HEK293 (cell line): ENCODE results near the gene GOLT1A.

ENCODE experiments used
- CTCF ChIA-PET: fragments of 350-600 bp; formaldehyde crosslinking; extraction: SDS; loops from one replicate; lab custom pipeline; 2021; ENCODE audit warnings: antibody characterized with exemption; lab: Yijun Ruan, JAX
- POLR2A ChIA-PET: fragments of 300-600 bp; formaldehyde crosslinking; extraction: SDS; loops from one replicate; lab custom pipeline; 2020; ENCODE audit warnings: antibody characterized with exemption, inconsistent platforms; lab: Yijun Ruan, JAX
- H3K27ac ChIP-seq: fragments of 200-500 bp; sonication (Bioruptor generic); 2 replicates; pipeline ENCODE4 v1.5.1; 2014; ENCODE audit warnings: low read depth, low read length, control low read depth, inconsistent platforms; ENCODE audit errors: extremely low read depth
- H3K36me3 ChIP-seq, 2 experiments: fragments of 200-500 bp in 1 of 2; sonication (Bioruptor generic) in 1 of 2; 1 replicate in 1 of 2; 2 replicates in 1 of 2; pipeline ENCODE4 v1.5.1; 2014 to 2017; ENCODE audit warnings: inconsistent platforms in 2 of 2, low read length in 2 of 2; ENCODE audit not compliant: control insufficient read depth in 2 of 2, insufficient read depth in 1 of 2
- H3K4me1 ChIP-seq: fragments of 200-500 bp; sonication (Bioruptor generic); 2 replicates; pipeline ENCODE4 v1.5.1; 2014; ENCODE audit warnings: mild to moderate bottlenecking, low read length, inconsistent platforms; ENCODE audit not compliant: control insufficient read depth, insufficient read depth
- H3K4me3 ChIP-seq: 2 replicates; pipeline ENCODE4 v1.5.1; 2011; ENCODE audit warnings: low read depth, mild to moderate bottlenecking, control low read depth, low read length, moderate library complexity
- H3K9me3 ChIP-seq: fragments of 200-500 bp; sonication (Bioruptor generic); 2 replicates; pipeline ENCODE4 v1.5.1; 2014; ENCODE audit warnings: low read depth, low read length, inconsistent platforms; ENCODE audit not compliant: control insufficient read depth, insufficient read depth
- AEBP2 ChIP-seq: fragments of 450-650 bp; formaldehyde crosslinking; IDR thresholded peaks from 2 replicates; pipeline ENCODE4 v1.5.1; 2016; ENCODE audit warnings: missing biosample characterization, missing genetic modification characterization, borderline replicate concordance
- EGR2 ChIP-seq: fragments of 450-650 bp; formaldehyde crosslinking; IDR thresholded peaks from 2 replicates; pipeline ENCODE4 v1.5.1; 2016; ENCODE audit warnings: low read depth, missing biosample characterization, missing genetic modification characterization
- HOXA7 ChIP-seq: sonication (generic); formaldehyde crosslinking; IDR thresholded peaks from 2 replicates; pipeline ENCODE4 v1.8.1; 2022; ENCODE audit warnings: missing genetic modification reagents, borderline replicate concordance
- KLF1 ChIP-seq: fragments of 450-650 bp; formaldehyde crosslinking; IDR thresholded peaks from 2 replicates; pipeline ENCODE4 v1.5.1; 2016; ENCODE audit warnings: missing biosample characterization, missing genetic modification characterization
- KLF7 ChIP-seq: fragments of 450-650 bp; formaldehyde crosslinking; IDR thresholded peaks from 2 replicates; pipeline ENCODE4 v1.5.1; 2016; ENCODE audit warnings: missing biosample characterization, missing genetic modification characterization, borderline replicate concordance
- OSR2 ChIP-seq: fragments of 450-650 bp; formaldehyde crosslinking; IDR thresholded peaks from 2 replicates; pipeline ENCODE4 v1.5.1; 2016; ENCODE audit warnings: missing biosample characterization, missing genetic modification characterization
- OVOL3 ChIP-seq: fragments of 450-650 bp; formaldehyde crosslinking; IDR thresholded peaks from 2 replicates; pipeline ENCODE4 v1.5.1; 2016; ENCODE audit warnings: missing biosample characterization, missing genetic modification characterization
- SALL2 ChIP-seq: fragments of 450-650 bp; formaldehyde crosslinking; IDR thresholded peaks from 2 replicates; pipeline ENCODE4 v1.5.0; 2017; ENCODE audit warnings: missing biosample characterization, mild to moderate bottlenecking, missing genetic modification characterization, borderline replicate concordance
- SCRT2 ChIP-seq: fragments of 450-650 bp; formaldehyde crosslinking; IDR thresholded peaks from 2 replicates; pipeline ENCODE4 v1.5.1; 2016; ENCODE audit warnings: missing biosample characterization, missing genetic modification characterization
- YY1 ChIP-seq: fragments of 450-650 bp; formaldehyde crosslinking; IDR thresholded peaks from 2 replicates; pipeline ENCODE4 v1.5.1; 2018; ENCODE audit warnings: missing biosample characterization, missing genetic modification characterization
- ZEB2 ChIP-seq: fragments of 450-650 bp; formaldehyde crosslinking; IDR thresholded peaks from 2 replicates; pipeline ENCODE4 v1.5.1; 2016; ENCODE audit warnings: missing biosample characterization, missing genetic modification characterization
- ZFHX2 ChIP-seq: fragments of 450-650 bp; formaldehyde crosslinking; conservative IDR thresholded peaks from 2 replicates; pipeline ENCODE4 v1.5.1; 2016; ENCODE audit warnings: missing biosample characterization, missing genetic modification characterization
- ZNF10 ChIP-seq: fragments of 450-650 bp; formaldehyde crosslinking; IDR thresholded peaks from 2 replicates; pipeline ENCODE4 v1.5.1; 2017; ENCODE audit warnings: missing biosample characterization, missing genetic modification characterization
- ZNF112 ChIP-seq: fragments of 450-650 bp; formaldehyde crosslinking; IDR thresholded peaks from 2 replicates; pipeline ENCODE4 v1.5.0; 2017; ENCODE audit warnings: missing biosample characterization, missing genetic modification characterization
- ZNF157 ChIP-seq: fragments of 450-650 bp; formaldehyde crosslinking; IDR thresholded peaks from 2 replicates; pipeline ENCODE4 v1.5.1; 2016; ENCODE audit warnings: missing biosample characterization, missing genetic modification characterization
- ZNF223 ChIP-seq: fragments of 450-650 bp; formaldehyde crosslinking; IDR thresholded peaks from 2 replicates; pipeline ENCODE4 v1.5.1; 2016; ENCODE audit warnings: missing biosample characterization, missing genetic modification characterization
- ZNF416 ChIP-seq: fragments of 450-650 bp; formaldehyde crosslinking; IDR thresholded peaks from 2 replicates; pipeline ENCODE4 v1.5.1; 2016; ENCODE audit warnings: missing biosample characterization, missing genetic modification characterization
- ZNF513 ChIP-seq: fragments of 450-650 bp; IDR thresholded peaks from 2 replicates; pipeline ENCODE4 v1.5.1; 2018; ENCODE audit warnings: missing biosample characterization, missing genetic modification characterization
- ZNF548 ChIP-seq: fragments of 450-650 bp; formaldehyde crosslinking; IDR thresholded peaks from 2 replicates; pipeline ENCODE4 v1.5.1; 2016; ENCODE audit warnings: missing biosample characterization, missing genetic modification characterization
- ZNF558 ChIP-seq: fragments of 450-650 bp; formaldehyde crosslinking; IDR thresholded peaks from 2 replicates; pipeline ENCODE4 v1.5.1; 2016; ENCODE audit warnings: missing biosample characterization, missing genetic modification characterization
- ZNF560 ChIP-seq: fragments of 450-650 bp; formaldehyde crosslinking; IDR thresholded peaks from 2 replicates; pipeline ENCODE4 v1.5.1; 2017; ENCODE audit warnings: missing biosample characterization, missing genetic modification characterization, borderline replicate concordance
- ZNF571 ChIP-seq: fragments of 450-650 bp; formaldehyde crosslinking; IDR thresholded peaks from 2 replicates; pipeline ENCODE4 v1.5.0; 2017; ENCODE audit warnings: missing biosample characterization, missing genetic modification characterization
- ZNF785 ChIP-seq: fragments of 450-650 bp; formaldehyde crosslinking; IDR thresholded peaks from 2 replicates; pipeline ENCODE4 v1.5.1; 2016; ENCODE audit warnings: missing biosample characterization, missing genetic modification characterization
- ZXDB ChIP-seq: fragments of 450-650 bp; formaldehyde crosslinking; IDR thresholded peaks from 2 replicates; pipeline ENCODE4 v1.5.1; 2016; ENCODE audit warnings: missing biosample characterization, missing genetic modification characterization

GOLT1A gene

GRCh38 chr1:204213668-204214662 lies at the start of gene GOLT1A:
GOLT1A (minus strand) TSS chr1:204213988; CDS start chr1:204213906, 82 bp downstream.
- CTCF ChIA-PET = interaction anchor here (0.6 to 4.5 kb wide), 28 partner anchors 8 to 1924 kb away, joined by 3 to 49 read pairs (median 4); partner anchors contain the start of gene PLEKHA6
- TF ChIP-seq ZFHX2 (peak; percentile 23; the same call in 1 of the 2 replicates), ZNF157 (no peak), AEBP2 (no peak), ZNF112 (no peak), EGR2 (peak; percentile 52)
- H3K4me1 ChIP-seq = no peaks in the 10 kb centered on the region
- H3K27ac ChIP-seq = no peak within 1 kb of the TSS
- POLR2A ChIA-PET = interaction anchor here (0.6 to 0.8 kb wide), 2 partner anchors 10 to 115 kb away, joined by 3 to 5 read pairs; no protein-coding TSS in a partner anchor
- H3K4me3 ChIP-seq = peak within 1 kb of the TSS; percentile 36
- H3K36me3 ChIP-seq = no peaks in the 10 kb centered on the region
- H3K9me3 ChIP-seq = no peaks in the 10 kb centered on the region

- Histone ChIP-seq H3K4me1 (no peaks in the 10 kb centered on the region), H3K9me3 (no peaks in the 10 kb centered on the region), H3K4me3 (no peak overlapping the region), H3K27ac (no peak overlapping the region), H3K36me3 (peaks cover 0 to 16% of the 10 kb centered on the region in 2 experiments; a peak in 1 of 3 replicates)
- CTCF ChIA-PET = interaction anchor here (0.6 to 2.9 kb wide), 5 partner anchors 9 to 1222 kb away, joined by 3 to 26 read pairs (median 4); partner anchors contain the start of gene PLEKHA6
- POLR2A ChIA-PET = no interaction called here
- TF ChIP-seq SCRT2 (peak; percentile 70), EGR2 (peak; percentile 96), KLF7 (no peak), ZFHX2 (peak; percentile 92)
- TF ChIP-seq, all 188 proteins: peak for 3
Measured at GRCh38 chr1:204263254-204263910, 49.6 kb upstream of the GOLT1A start.

- no peaks in the 10 kb centered on the region for H3K9me3 ChIP-seq
- H3K4me1 ChIP-seq = no peaks in the 10 kb centered on the region
- no peak overlapping the region for H3K27ac ChIP-seq
- ChIA-PET POLR2A (no interaction called here), CTCF (interaction anchor here (2.7 to 2.9 kb wide), 2 partner anchors 56 to 101 kb away, joined by 12 to 26 read pairs; no protein-coding TSS in a partner anchor)
- H3K4me3 ChIP-seq = no peak overlapping the region
- H3K36me3 ChIP-seq = peaks cover 0 to 15% of the 10 kb centered on the region in 2 experiments; a peak in 1 of 3 replicates
- no peak for TF ChIP-seq ZNF571 (tag by site-specific recombination)
- no peak for TF ChIP-seq ZNF416 (tag by site-specific recombination)
- no peak for TF ChIP-seq ZNF560 (tag by site-specific recombination)
- peak; percentile 51 for TF ChIP-seq KLF1 (tag by site-specific recombination)
- no peak for TF ChIP-seq ZNF558 (tag by site-specific recombination)
- TF ChIP-seq HOXA7 = no peak
- no peak for TF ChIP-seq ZNF548 (tag by site-specific recombination)
- TF ChIP-seq SALL2 = no peak
- no peak for TF ChIP-seq YY1 (tag by site-specific recombination)
- TF ChIP-seq EGR2 = peak; percentile 59
- TF ChIP-seq OVOL3 (tag by site-specific recombination) = no peak
- no peak for TF ChIP-seq ZNF513
- peak; percentile 45 for TF ChIP-seq ZFHX2
- TF ChIP-seq ZEB2 = no peak
- TF ChIP-seq ZXDB (tag by site-specific recombination) = no peak
- TF ChIP-seq ZNF10 (tag by site-specific recombination) = no peak
- TF ChIP-seq ZNF785 (tag by site-specific recombination) = no peak
- no peak for TF ChIP-seq OSR2
- no peak for TF ChIP-seq ZNF223 (tag by site-specific recombination)
Measured at GRCh38 chr1:204262506-204263253, 48.9 kb upstream of the GOLT1A start.
